ENCODE measurements around the gene DXO.
"Not testable (repeated sequence)": the region's sequence is repeated elsewhere in the genome, so short reads cannot be mapped to it uniquely, and the experiment has no call there.

Gene DXO

DNA sequence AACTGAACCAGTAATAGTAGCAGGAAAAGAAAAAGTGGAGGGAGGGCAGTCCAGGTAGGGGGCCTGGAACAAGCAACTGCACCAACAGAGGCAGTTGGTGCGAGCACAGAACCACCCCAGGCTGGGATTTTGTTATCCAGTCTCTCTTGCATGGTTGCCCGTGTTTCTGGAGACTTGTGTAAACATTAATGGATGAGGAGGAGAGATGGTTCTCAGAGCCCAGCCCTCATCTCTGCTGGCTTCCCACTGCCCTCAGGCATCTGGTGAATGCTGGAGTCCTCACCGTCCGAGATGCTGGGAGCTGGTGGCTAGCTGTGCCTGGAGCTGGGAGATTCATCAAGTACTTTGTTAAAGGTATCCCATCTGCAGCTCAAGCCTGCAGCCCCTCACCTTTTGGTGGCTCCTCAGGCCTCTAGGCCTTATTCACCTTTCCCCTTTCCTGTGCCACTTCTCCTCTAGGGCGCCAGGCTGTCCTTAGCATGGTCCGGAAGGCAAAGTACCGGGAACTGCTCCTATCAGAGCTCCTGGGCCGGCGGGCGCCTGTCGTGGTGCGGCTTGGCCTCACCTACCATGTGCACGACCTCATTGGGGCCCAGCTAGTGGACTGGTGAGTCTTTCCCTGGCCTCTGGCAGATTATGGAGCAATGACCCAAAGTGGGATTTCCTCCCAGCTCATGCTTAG, 8.4 kb upstream of the DXO start:
- not testable (repeated sequence) for DNase-seq (ENCODE audit: low read depth in 2 of 2)

DNA sequence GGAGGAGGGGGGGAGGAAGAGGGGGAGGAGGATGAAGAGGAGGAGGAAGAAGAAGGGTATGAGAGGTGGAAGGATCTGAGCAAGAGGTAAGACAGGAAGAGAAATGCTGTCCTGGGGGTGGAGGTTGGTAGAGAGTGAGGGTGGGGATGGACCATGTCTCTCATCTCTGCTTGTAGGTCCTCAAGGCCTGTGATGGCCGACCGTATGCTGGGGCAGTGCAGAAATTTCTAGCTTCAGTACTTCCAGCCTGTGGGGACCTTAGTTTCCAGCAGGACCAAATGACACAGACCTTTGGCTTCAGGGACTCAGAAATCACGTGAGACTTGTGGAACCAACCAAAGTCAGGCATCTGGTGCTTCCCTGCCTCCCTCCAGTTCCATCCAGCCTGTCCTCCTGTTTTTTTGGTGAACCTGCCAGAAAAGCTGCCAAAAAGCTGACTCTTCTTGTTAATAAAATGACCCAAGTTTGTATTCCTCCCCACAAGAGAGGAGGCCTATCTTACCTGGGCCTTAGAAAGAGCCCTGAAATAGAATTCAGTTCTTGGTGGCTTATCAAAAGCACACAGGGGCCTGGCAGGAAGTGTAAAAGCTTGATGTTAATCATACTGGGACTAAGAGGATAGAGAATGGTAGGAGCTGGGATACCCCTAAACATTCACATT, 7.4 kb upstream of the DXO start:
- no peak for DNase-seq (ENCODE audit: low read depth in 2 of 2)

DNA sequence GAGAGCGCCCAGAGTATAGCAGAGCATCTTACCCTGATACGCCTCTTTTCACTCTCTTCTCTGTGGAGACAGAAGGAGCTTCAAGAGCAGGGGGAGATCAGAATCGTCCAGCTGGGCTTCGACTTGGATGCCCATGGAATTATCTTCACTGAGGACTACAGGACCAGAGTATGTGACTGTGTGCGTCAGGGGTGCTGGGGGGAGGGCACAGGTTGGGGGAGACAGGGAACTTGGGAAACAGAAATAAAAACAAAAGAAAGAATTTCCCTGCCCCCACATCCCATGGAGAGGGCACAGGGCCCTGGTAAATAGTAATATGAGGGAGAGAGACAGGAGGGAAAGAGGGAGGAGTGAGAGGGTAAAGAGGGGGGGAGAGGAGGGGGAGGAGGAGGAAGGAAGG, 6.9 kb upstream of the DXO start:
- DNase-seq (ENCODE audit: low read depth in 2 of 2), result no peak

DNA sequence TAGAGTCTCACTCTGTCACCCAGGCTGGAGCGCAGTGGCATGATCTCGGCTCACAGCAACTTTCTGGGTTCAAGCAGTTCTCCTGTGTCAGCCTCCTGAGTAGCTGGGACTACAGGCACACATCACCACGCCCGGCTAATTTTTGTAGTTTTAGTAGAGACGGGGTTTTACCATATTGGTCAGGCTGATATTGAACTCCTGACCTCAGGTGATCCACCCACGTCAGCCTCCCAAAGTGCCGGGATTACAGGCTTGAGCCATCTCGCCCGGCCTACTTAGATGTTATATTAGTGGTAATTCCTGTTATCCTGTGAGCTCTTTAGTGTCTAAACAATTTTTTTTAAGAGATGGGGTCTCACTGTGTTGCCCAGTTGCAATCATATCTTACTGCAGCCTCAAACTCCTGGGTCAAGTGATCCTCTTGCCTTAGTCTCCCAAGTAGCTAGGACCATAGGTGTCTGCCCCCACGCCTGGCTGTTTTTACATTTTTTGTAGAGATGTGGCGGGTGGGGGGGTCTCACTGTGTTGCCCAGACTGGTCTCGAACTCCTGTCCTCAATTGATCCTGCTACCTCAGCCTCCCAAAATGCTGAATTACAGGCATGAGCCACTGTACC, 6.0 kb upstream of the DXO start:
- no peak for DNase-seq (ENCODE audit: low read depth in 2 of 2)

DNA sequence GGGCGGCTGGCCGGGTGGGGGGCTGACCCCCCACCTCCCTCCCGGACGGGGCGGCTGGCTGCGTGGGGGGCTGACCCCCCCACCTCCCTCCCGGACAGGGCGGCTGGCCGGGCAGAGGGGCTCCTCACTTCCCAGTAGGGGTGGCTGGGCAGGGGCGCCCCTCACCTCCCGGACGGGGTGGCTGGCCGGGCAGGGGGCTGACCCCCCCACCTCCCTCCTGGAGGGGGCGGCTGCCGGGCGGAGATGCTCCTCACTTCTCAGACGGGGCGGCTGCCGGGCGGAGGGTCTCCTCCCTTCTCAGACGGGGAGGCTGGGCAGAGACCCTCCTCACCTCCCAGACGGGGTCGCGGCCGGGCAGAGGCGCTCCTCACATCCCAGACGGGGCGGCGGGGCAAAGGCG, 4.1 kb upstream of the DXO start:
- DNase-seq (ENCODE audit: low read depth in 2 of 2), result not testable (repeated sequence)

DNA sequence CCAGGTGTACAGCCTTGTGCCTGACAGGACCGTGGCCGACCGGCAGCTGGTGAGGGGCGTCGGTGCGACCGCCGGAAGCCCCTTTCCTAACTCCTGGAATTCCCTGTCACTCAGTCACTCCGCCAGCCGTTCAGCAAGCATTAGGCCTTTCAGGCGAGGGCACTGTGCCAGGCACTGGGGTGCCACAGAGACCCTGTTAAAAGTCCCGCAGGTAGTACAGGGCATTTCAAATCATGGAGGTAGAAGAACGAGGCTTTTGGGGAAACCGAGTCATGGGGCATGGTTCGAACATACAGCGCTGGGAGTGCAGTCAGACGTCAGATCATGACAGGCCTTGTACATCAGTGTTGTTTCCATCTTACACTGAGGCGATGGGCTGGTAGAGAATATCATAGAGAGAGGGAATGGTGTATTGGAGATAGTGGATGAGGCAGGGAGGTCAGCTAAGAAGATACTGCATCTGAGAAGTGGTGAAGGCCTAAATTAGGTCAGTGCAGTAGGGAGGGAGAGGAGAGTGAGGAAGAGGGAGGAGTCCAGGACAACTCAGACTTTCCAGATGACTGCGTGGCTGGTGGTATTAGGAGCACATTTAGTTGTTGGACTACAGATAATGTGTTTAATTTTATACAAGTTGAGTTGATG, 892 bp upstream of the DXO start:
- DNase-seq (ENCODE audit: low read depth in 2 of 2), result no peak

DNA sequence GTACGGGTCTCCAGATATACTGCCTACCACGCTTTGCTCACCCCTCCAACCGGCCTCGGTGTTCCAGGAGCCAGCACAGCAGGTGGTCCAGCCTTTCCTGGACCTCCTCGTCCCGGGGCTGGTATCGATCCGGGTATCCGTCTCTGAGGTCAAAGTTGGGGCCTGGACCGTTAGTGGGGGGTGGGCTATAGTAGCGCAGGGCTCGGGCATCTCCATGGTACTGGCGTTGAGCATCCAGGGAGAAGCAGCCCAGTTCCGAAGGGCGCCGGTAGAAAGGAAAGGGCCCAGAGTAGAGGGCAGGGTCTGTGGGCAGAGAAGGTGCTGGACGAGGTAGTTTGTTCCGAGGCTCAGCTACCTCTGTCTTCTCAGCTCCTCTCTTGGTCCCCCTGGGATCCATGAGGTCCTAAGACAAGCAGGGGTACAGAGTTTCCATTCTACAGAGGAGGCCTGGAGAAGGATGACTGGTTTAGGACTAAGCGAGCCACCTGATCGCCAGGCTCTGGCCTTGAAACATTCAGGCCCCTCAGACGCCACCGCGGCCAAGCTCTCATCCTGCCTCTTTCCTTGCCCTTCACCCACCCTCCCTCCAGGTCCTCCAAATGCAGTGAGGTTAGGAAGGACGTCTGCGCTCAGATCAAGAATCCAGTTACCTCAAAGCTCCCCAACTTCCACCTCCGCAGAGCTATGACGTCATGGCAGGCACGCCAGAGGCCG, 502 bp downstream of the DXO start:
- no peak for DNase-seq (ENCODE audit: low read depth in 2 of 2)

DNA sequence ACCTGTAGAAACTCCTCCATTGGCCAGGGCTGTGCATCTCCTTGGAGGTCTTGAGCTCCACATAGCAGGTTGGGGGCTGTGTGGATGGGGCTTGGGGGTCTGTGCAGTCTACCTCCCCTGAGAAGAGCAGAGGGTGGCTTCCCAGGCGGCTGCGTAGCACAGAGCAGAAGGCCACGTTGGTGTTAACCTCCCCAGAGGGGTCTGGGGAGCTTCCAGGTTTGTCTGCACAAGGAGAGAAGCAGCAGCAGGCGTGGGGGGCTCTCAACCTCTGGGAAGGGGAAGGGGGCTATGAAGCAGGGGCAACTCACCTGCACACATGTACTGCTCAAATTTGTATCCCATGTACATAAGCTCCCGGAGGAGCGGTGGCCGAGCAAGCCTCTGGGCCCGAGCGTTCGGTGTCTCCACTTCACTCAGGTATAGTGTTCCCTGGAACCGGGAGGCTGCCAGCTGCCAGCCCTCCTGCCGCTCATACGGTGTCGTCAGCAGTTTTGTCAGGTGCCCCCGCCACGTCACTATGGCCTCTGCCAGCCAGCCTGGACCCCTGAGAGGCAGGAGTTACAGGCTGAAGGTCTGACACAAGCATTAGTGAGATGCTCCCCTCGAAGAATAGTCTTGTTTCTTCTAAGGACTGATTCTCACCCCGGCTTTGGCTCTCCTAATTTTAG, 1.2 kb downstream of the DXO start:
- no peak for DNase-seq (ENCODE audit: low read depth in 2 of 2)

DNA sequence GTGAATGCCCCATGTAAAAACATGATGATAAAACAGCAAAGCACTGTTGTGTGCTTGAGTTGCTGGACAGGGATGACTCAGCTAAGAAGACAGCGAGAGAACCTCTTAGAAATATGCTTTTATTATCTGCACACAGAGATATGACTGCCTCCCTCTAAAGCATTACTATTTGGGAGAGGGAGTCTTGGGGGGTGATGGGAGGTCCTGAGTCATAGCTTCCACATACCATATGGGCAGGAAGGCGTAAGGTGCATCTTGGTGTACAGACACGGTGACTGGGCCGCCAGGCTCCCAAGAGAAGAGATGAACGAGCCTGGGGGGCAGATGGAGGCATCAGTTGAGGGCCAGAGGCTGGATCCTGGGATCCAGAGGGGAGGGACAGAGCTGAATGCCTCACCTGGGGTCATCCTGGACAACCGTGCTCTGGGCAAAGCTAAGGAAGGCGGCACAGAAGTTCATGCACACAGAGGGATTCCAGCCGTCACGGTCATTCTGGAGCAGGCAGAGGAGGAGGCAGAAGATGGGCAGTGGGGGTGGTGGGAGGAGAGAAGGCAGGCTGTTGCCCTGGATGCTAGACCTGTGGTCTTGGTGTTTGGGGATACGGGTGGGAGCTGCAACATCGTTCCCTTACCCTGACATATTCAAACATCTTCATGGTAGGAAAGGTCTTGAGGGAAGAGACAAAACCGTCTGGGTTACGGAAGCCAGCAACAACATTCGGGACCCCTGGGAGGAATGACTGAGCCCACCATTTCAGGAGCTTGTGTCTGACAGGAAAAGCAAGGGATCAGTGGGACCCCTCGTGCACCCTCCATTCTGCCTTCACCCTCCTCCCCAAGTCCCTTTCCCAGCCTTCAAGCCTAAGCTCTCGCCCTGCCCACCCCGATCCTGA, 2.0 kb downstream of the DXO start:
- no peak for DNase-seq (ENCODE audit: low read depth in 2 of 2)

DNA sequence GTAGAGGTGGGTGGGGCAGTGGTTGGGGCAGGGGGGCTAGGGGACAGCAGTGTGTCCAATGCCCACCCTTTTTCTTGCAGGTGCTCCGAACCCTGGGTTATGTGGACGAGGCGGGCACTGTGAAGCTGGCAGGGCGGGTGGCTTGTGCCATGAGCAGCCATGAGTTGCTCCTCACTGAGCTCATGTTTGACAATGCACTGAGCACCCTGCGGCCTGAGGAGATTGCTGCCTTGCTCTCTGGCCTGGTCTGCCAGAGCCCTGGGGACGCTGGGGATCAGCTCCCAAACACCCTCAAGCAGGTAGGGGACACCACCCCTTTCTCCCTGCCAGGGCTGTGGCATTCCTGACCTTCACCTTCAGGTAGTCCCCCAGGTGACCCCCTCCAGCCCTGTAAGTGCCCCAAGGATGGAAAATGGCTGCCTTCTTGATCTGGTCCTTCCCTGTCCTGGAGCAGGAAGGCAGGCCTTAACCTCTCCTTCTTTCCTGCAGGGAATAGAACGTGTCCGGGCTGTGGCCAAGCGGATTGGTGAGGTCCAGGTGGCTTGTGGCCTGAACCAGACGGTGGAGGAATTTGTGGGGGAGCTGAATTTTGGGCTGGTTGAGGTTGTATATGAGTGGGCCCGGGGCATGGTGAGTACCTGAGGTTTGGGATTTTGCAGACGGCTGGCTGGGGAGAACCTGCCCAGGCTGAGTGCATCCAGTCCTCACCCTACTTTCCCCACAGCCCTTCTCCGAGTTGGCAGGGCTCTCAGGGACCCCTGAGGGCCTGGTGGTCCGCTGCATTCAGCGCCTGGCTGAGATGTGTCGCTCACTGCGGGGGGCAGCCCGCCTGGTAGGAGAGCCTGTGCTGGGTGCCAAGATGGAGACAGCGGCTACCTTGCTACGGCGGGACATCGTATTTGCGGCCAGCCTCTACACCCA, 2.9 kb downstream of the DXO start:
- no peak for DNase-seq (ENCODE audit: low read depth in 2 of 2)

DNA sequence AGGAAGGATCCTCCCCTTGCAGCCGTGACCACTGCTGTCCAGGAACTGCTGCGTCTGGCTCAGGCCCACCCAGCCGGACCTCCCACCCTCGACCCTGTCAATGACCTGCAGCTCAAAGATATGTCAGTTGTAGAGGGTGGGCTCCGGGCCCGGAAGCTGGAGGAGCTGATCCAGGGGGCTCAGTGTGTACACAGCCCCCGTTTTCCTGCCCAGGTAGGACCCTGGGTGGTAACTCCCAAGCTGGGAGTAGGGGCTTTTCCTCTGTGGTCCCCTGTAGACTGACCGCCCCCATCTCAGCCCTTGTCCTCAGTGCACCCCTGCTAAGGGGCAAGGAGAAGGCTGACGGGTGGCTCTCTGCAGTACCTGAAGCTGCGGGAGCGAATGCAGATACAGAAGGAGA, 3.6 kb downstream of the DXO start:
- DNase-seq (ENCODE audit: low read depth in 2 of 2), result no peak

DNA sequence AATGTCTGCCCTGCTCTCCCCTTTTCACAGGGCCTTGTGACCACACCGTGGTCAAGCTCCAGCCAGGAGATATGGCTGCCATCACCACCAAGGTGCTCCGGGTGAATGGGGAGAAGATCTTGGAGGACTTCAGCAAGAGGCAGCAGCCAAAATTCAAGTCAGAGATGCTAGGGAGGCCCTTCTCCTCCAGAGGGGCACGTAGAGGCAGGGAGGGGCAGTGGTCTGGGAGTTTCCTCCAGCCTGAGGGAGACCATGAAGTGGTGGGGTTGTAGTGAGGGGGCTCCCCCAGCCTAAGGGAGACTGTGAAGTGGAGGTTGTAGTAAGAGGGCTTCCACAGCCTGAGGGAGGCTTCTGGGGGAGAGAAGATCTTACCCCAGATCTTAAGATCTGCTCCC, 4.0 kb downstream of the DXO start:
- no peak for DNase-seq (ENCODE audit: low read depth in 2 of 2)

DNA sequence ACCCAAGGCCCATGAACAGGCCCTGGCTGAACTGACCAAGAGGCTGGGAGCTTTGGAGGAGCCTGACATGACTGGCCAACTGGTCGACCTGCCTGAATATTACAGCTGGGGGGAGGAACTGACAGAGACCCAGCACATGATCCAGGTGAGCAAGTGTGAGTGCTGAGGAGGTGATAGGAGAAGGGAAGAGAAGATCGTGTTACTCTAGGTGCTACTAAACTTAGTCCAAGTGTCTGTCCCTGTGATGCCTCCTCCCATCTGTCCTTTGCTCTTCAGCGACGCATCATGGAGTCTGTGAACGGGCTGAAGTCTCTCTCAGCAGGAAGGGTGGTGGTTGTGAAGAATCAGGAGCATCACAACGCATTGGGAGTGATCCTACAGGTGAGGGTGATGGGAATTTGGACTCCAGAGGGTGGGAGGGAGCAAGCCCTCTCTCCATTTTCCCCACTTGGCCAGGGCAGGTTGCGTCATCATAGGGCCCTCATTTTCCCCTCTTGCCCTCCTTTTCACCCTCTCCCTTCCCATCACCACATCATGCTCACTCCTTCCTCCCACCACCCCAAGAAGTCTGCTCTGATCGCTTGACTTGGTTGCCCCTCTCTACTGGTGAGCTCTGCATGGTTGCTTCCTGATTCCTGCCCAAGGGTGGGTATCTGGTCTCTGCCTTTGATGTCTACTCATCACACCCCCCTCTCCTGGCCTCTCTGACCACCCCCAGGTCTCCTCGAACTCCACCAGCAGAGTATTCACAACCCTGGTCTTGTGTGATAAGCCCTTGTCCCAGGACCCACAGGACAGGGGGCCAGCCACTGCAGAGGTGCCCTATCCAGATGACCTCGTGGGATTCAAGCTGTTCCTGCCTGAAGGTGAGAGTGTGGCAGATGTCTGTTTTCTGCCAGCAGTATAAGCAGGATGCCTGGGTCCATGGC, 4.7 kb downstream of the DXO start:
- DNase-seq (ENCODE audit: low read depth in 2 of 2), result no peak

DNA sequence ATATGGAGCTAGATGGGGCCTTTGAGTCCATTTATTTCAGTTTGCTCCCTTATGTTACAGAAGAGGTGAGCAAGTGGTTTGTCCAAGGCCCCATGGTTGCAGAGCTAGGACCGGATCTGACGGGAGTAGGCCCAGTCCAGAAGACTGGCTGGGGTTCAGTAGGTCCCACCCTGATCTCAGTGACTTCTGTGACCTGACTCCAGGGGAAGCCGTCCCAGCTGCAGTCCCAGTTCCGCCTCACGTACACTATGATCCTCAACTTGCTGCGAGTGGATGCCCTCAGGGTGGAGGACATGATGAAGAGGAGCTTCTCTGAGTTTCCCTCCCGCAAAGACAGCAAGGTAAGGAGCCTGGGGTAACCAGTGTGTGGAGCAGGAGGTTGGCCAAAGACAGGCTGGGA, 5.4 kb downstream of the DXO start:
- no peak for DNase-seq (ENCODE audit: low read depth in 2 of 2)

DNA sequence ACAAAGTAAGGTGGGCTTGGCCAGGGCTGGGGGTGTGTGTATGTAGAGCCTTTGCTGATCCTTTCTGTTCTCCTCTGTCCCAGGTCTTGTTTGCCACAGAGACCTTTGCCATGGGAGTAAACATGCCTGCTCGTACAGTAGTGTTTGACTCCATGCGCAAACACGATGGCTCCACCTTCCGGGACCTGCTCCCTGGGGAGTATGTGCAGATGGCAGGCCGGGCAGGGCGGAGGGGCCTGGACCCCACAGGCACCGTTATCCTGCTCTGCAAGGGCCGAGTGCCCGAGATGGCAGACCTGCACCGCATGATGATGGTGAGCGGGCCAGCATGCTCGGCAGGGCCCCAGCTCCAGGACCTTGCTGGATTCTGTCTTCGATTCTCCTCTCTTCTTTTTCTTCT, 6.2 kb downstream of the DXO start:
- DNase-seq (ENCODE audit: low read depth in 2 of 2), result no peak

DNA sequence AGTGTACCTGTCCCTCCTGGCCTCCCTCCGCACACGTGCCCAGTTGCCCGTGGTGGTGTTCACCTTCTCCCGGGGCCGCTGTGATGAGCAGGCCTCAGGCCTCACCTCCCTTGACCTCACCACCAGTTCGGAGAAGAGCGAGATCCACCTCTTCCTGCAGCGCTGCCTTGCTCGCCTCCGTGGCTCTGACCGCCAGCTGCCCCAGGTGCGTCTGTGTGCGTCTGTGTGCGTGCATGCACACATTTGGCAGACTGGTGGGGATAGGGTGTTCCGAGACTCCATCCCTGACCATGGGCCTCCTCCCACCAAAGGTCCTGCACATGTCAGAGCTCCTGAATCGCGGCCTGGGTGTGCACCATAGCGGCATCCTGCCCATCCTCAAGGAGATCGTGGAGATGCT, 8.0 kb downstream of the DXO start:
- DNase-seq (ENCODE audit: low read depth in 2 of 2), result no peak

DNA sequence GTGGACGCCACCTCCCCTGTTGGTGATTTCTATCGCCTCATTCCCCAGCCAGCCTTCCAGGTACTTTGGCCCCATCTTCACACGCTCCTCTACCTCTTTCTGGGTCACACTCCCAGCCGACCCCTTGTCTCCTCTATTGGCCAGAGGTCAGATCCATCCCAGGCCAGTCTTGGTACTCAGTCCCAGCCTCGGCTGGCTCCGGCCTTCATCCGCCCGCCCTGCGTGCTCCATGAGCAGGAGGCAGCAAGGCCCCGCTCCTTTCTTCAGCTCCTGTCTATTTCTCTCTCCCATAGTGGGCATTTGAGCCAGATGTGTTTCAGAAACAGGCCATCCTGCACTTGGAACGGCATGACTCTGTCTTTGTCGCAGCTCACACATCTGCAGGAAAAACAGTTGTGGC, 10.3 kb downstream of the DXO start:
- no peak for DNase-seq (ENCODE audit: low read depth in 2 of 2)

All from stimulated activated CD8-positive, alpha-beta memory T cell treated with anti-CD3 and anti-CD28 coated beads, Interleukin-7, amount 100 ng/mL, for 4 hours (primary cell).